ENCODE measurements around the gene TMEM87B.

Gene TMEM87B

DNA sequence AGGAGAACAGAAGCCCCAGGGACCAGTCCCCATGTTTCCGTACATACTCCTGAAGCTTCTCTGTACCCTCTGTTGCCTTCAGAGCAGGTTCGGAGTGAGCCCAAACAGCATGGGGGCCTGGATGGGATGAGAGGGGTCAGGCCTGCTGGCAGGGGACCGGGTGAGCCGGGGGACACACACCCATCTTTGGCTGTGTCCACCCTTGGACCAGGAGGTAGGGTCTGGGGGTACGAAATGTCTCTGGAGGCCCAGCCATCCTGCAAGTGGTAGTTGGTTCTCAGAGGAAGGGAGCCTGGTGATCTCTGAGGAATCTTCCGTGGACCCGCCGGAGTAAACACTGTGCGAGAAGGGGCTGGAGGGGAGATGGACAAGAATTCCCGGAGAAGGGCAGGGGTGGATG, 98.4 kb downstream of the TMEM87B start:
- no peak for DNase-seq

DNA sequence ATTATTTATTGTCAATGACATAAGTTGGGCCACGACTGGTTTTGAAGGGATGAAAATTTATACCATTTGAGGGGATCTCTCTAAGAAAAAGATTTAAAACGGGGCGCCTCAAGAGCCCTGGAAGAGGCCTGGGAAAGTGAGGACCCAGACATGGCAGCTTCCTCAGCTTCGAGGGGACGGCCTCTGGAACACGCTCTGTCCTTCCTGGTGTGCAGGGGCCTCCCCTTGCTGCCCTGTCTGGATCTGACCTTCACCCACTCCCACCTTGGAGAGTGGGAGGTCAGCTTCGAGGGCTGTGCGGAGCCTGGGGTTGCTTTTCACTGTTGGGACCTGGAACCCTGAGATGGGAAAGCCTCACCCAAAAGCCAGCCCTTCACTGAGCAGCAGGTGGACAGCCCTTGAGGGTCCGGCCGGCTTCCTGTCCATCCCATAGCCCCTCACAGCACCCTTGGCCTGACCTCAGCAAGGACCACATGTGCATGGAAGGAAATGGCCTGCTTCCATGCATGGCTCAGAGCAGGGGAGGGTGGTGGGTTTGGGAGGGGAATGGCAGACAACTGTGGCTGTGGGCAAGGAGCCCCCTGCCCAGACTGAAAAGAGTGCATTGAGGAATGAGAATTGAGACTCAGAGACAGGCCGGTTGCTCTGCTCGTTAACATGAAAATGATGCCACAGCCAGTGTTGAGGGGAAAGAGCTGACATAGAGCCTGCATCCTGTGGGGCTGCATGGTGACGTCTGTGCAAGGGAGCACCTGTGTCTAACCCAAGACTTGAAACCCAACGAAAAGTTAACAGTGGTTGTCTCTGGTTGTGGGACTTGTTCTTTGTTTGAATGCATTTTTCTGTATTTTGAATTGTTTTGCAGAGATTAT, 99.4 kb downstream of the TMEM87B start:
- DNase-seq: no peak

DNA sequence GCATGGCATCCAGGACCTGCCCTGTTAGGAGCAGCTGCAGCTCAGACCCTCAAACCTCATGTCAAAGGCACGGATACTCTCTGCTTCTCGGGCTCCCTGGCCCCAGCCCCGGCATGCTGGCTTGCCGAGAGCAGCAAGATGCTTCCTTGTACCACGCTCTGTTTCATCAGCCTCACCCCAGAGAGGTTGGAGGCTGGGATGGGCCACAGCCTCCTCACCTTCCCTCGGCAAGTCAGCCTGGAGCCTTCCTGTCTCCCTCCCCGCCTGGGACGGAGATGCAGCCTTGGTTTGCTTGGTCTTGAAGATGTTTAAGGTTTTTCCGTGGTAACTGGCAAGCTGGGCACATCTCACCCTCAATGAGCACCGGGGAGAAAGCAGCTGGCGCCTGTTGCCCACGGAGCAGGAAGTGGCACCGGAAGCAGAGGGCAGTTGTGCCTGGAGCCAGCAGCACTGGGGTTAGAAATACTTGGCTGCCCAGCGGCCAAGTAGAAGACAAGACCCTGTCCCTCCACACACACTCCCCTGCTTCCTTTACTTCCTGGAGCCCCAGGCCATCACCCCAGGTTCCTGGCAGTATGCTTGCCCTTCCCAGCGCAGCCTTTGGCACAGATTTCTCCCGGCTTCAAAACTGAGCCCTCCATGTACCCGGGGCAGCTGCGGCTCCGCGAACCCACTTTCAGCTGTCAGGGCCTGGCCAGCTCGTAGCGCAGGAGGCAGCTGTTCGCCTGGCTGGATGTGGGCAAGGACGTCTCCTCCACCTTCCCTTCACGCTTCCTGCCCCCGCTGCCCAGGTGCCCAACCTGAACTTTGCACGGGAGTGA, 100.5 kb downstream of the TMEM87B start:
- no peak for DNase-seq

DNA sequence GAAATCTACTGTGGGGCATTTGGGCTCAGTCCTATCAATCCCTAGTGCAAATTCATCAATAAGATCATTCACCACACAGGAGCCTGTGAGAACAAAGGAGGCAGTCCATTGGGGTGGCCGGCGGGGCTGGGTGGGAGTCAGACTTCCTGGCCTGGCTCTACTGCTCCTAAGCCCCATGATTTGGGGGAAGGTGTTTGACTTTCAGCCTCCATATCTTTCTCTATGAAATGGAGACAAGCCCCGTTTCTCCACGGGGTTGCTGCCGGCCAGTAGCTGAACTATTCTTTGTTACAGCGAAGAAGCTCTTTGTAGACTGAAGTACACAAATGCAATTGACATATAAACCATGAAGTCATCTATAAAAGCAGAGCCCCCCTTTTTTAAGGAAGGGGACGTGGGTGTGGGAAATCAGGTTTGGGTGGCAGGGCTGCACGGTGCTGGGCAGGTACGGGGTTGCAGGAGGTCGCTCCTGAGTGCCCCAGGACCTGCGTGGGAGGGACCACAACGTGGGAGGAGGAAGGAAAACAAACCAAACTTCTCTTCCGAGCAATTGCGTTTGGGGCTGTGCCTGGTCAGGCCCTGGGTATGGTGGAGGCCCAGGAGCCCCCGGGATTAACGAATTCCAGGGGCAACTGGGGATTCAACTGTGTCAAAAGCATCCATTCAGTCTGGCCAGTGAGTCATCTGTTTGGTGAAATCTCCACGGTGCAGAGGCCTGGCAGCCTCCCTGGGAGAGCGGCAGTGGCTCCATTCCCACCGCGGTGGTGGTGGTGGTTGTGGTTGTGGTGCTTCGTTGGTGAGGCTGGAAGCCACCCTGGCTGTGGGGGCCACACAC, 101.3 kb downstream of the TMEM87B start:
- no peak for DNase-seq

DNA sequence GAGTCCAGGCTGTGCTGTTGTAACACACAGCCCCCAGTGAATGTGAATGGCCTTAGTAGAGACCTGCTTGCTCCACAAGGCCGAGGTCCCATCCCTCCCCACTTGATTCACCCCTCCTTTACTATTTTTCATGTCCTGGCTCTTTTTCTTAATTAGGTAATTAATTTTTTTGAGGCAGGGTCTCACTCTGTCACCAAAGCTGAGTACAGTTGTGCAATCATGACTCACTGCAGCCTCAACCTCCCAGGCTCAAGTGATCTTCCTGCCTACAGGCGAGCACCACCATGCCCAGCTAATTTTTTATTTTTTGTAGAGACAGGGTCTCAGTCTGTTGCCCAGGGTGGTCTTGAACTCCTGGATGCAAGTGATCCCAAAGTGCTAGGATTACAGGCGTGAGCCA, 102.4 kb downstream of the TMEM87B start:
- DNase-seq: no peak

DNA sequence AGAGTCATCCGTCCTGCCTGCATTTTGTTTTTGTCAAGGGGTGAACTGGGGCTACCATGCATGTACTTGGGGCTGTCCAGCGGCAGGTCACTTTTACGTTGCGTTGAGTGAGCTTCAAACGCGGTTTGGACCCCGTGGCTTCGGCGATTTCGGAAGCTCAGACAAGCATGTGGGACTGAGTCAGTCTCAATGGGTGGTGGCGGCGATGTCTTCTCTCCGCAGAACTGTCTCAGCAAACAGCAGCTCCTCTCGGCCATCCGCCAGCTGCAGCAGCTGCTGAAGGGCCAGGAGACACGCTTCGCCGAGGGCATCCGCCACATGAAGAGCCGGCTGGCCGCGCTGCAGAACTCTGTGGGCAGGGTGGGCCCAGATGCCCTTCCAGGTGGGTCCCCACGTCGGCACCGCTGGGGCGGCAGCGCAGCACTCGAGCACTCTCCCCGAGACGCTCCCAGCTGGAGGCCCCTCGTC, 104.4 kb downstream of the TMEM87B start:
- no peak for DNase-seq

DNA sequence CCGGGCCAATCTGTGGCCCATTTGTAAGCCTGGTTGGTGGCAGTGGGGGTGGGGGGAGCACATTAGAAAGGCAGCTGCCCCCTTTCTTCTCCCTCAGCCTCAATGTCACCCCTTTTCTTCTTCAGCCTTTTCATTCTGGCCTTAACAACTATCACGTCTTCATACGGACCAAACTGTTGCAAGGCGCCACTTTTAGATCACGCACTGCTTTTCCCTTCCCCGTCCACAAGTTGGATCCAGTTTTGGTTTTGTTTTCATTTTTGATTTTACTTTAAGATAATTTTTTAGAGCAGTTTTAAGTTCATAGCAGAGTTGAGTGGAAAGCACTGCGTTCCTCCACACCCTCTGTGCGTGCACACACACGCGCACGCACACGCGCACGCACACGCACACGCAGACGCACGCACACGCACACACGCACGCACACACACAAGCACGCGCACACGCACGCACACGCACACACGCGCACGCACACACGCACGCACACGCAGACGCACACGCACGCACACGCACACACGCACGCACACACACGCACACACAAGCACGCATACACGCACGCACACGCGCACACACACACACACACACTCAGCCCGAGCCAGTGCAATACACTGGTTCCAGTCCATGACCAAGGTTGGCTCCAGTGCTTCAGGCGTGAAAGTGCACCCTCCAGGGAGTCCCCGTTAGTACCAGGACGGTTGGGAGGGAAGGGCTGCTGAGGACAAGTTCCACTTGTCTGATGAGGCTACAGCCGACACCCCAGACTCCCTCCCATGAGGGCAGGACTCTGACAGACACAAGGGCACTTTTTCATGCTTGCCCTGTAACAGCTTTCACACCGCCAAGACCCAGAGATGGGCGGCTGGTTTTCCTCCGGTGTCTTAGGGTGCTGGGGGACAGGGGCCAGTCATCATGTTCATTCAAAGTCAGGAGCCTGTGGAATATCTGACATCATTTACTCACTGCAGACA, 105.5 kb downstream of the TMEM87B start:
- no peak for DNase-seq

DNA sequence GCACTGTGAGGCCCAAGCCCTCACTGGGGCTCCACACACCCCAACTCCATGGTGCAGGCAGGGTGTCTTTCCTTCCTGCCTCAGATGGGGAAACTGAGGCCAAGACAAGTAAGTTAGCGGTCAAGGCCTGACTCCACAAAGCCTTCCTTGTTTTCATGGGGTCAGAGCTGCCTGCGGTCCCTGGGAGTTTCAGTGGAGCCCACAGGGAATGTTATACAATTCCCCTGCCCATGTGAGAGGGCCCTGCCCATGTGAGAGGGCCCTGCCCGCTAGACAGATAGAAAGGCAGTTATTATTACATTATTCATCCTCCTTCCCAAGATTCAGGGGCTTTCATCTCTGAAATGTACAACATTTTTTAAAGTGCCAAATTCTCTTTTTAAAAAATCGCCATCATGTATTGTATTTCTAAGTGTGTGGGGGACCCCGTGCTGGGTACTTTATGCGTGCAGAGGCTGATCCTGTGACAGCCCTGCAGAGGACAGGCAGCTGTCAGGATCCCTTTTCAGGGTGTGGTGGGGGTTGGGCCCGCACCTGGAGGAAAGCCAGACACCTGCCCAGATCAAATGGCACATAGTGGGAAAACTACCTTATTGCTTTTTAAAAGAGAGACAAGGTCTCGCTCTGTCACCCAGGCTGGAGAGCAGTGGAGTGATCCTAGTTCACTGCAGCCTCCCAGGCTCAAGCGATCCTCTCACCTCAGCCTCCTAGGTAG, 106.5 kb downstream of the TMEM87B start:
- DNase-seq: no peak

DNA sequence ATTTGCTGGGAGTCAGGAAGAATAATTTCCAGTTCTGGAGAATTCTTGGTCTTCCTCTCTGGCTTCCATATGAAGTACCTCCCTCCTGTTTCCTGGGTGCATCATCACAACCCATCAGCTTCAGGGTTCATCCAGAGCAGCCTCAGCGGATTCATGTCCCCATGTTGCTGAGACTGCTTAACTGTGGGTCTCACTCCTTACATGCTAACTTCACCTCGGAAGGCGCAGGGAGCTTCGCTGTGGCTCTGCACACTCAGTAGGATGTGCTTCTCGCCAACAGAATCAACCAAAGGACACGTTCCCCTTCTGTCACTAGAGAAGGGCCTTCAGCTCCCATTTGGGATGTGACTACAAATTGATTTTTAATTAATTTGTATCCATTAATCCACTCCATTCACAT, 107.3 kb downstream of the TMEM87B start:
- no peak for DNase-seq

DNA sequence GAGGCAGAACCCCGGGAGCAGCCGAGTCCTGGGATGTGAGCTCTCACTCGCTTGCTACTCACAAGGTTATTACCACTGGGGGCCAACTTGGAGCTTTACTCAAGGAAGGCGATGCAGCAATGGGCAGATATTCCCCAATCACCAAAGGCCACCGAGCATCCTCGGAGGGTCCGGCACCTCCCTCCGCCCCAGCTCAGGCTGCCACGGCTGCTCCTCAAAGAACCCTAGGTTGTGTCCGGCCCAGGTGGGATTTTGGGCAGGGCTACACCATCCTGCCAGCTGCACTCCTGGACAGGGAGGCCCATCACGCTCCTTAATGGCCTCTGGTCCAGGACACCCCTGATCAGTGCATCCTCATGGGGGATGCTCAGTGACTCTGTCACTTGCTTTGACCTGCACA, 107.9 kb downstream of the TMEM87B start:
- DNase-seq: no peak

DNA sequence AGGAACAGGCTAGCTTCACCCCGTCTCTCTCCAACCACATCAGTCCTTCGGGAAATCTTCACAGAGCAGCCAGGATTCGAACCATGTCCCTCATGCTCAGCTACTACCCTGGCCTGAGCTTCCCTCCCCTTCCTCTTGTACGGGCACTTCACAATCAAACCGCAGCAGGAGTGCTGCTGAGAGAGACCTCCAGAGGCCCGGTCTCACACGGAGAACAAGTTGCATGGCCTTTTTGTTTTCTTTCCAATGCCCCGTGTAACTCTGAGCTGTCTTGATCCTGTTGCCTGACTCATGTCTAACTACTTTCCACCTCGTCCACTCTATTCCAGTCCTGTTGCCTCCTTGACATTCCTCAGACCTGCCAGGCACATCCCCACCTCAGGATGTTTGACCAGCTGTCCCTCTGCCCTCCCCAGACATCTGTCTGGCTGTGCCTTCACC, 108.5 kb downstream of the TMEM87B start:
- no peak for DNase-seq

DNA sequence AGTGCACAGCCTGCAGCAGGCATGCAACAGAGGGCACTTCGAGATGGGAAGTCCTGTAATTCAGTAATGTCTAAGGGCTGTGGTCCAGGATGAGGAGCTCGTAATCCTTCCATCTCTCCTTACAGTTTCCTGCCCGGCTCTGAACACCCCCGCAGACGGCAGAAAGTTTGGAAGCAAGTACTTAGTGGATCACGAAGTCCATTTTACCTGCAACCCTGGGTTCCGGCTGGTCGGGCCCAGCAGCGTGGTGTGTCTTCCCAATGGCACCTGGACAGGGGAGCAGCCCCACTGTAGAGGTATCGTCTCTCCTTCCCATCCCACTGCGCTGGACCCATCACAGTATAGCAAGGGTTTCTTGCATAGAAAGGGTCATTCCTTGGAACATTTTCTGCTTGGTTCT, 109.8 kb downstream of the TMEM87B start:
- no peak for DNase-seq

DNA sequence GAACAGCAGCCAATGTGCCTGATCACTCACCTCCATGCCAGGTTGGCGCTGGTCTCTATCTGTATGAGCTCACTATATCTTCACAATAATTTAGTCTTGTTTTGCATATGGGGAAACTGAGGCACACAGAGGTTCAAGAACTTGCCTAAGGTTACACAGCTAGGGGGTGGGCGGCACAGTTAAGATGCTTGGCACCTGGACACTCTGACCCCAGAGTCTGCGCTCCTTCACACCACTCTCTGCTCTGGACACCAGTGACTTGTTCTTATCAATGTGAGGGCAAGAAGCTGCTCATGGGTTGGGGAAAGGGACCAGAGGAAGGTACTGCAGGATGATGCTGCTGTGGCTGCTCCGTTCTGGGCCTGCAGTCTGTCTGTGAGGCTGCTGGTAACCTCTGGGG, 110.2 kb downstream of the TMEM87B start:
- DNase-seq: no peak

DNA sequence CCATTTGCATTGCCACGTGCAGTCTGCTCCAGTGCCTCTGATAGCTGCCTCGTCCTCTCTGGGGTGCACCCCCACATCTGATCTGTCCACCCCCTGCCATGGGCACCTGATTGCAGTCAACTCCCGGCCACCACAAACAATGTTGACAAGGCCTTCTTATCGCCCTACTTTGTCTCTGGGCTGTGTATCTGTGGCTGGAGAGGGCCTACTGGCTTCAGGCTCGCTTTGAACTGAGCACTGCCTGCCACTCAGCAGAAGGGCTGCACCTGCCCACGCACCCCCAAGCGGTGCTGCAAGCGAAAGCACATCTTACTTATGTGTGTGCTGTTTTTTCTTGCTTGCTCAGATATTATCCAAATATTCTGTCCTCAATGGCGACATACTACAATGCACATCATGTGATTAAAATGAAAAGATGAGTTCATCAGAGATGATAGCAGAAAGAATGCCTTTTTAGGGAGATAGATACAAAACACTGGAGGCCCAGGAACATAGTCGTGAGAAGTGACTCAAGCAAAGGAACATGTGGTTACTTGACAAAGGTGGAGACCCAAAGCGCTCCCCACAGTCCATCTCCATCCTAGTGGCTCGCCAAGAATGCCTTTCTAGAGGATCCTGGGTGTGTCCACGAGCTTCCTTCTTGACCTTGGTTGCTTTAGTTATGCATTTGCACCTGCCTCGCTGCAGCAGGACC, 111.9 kb downstream of the TMEM87B start:
- no peak for DNase-seq

DNA sequence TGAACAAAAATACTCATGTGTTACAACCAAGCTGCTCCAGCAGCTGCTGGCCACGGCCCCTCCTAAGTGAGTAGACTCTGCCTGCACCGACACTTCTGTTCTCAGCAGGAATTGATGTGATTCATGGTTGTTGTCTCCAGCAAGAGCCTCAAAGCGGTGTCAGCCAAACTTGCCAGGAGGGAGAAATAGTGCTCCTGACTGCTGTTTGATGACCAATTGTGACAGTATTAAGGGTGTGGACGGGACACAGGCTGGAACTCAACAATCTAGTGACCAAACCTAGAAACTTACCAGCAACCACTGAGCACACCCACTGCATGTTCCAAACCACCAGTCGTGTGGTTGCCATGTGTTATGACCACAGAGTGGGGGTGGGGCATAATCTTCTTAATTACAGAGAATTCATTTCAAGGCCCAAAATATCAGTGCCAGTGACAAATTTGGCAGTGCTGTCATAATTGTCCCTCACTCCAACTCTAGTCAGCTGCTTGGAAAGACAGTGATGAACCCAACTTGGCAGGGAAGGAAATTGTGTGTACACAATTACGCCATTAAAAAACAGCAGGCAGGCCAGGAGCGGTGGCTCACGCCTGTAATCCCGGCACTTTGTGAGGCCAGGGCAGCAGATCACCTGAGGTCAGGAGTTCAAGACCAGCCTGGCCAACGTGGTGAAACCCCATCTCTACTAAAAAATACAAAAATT, 113.5 kb downstream of the TMEM87B start:
- no peak for DNase-seq

Data from SW 1271 (cell line).